ENCODE data around the gene CPB2.
A peak's percentile ranks its signal among the peaks of the same experiment; 100 is the strongest.

The CPB2 gene

GRCh38 chr13:46104868-46105267 is at the start of gene CPB2:
Gene CPB2 (minus strand): TSS chr13:46105033. CDS start chr13:46105009, 24 bp downstream.
- no peak for DNase-seq

- no peak for DNase-seq
Observed at GRCh38 chr13:46154136-46154801, 49.4 kb upstream of the CPB2 start.

- DNase-seq, result no peak
Observed at GRCh38 chr13:46152627-46153328, 47.9 kb upstream of the CPB2 start.

GRCh38 chr13:46150134-46150693 is 45.4 kb upstream of the CPB2 start:
- no peak for DNase-seq

GRCh38 chr13:46149272-46150133 is 44.7 kb upstream of the CPB2 start:
- no peak for DNase-seq

- DNase-seq, result peak in 20 of 56 donors; percentile 4 to 51 (median 15)
Observed at GRCh38 chr13:46146898-46147297, 42.1 kb upstream of the CPB2 start.

- DNase-seq, result no peak
Observed at GRCh38 chr13:46145950-46146349, 41.1 kb upstream of the CPB2 start.

- no peak for DNase-seq
Observed at GRCh38 chr13:46145135-46145534, 40.3 kb upstream of the CPB2 start.

- DNase-seq, result no peak
Observed at GRCh38 chr13:46143184-46143701, 38.4 kb upstream of the CPB2 start.

- DNase-seq, result no peak
Observed at GRCh38 chr13:46142776-46143175, 37.9 kb upstream of the CPB2 start.

- no peak for DNase-seq
Observed at GRCh38 chr13:46140044-46140443, 35.2 kb upstream of the CPB2 start.

GRCh38 chr13:46137627-46138317 is 32.9 kb upstream of the CPB2 start:
- no peak for DNase-seq

- no peak for DNase-seq
Observed at GRCh38 chr13:46136688-46137087, 31.9 kb upstream of the CPB2 start.

- DNase-seq, result no peak
Observed at GRCh38 chr13:46134961-46135522, 30.2 kb upstream of the CPB2 start.

GRCh38 chr13:46134494-46134893 is 29.7 kb upstream of the CPB2 start:
- DNase-seq, result no peak

- DNase-seq, result no peak
Observed at GRCh38 chr13:46132109-46132508, 27.3 kb upstream of the CPB2 start.

GRCh38 chr13:46131705-46132104 is 26.9 kb upstream of the CPB2 start:
- DNase-seq, result no peak

- no peak for DNase-seq
Observed at GRCh38 chr13:46129955-46130618, 25.3 kb upstream of the CPB2 start.

GRCh38 chr13:46129124-46129523 is 24.3 kb upstream of the CPB2 start:
- DNase-seq, result no peak

All from nucleus accumbens (tissue), 56 donors.